ENCODE measurements around the gene LMO7.

Gene LMO7

GRCh38 chr13:75843074-75843473 lies 206.9 kb downstream of the LMO7 start:
- DNase-seq: no peak

GRCh38 chr13:75843991-75844390 lies 207.9 kb downstream of the LMO7 start:
- no peak for TF ChIP-seq POLR2A (IDR thresholded peaks at IDR 0.05; ENCODE audit: low read length)
- no peak for TF ChIP-seq GATA1 (IDR thresholded peaks at IDR 0.05; ENCODE audit: low read depth, low read length)
- no peak for DNase-seq

More at GRCh38 chr13:75843074-75843473, 206.9 kb downstream of the LMO7 start:
- TF ChIP-seq GATA1 (IDR thresholded peaks at IDR 0.05; ENCODE audit: low read depth, low read length) (no peak), POLR2A (IDR thresholded peaks at IDR 0.05; ENCODE audit: low read length) (no peak)

- TF ChIP-seq POLR2A (IDR thresholded peaks at IDR 0.05; ENCODE audit: low read length): no peak
- TF ChIP-seq GATA1 (IDR thresholded peaks at IDR 0.05; ENCODE audit: low read depth, low read length): no peak
- DNase-seq: no peak
These were observed 211.5 kb downstream of the LMO7 start for GRCh38 chr13:75847588-75847987.

- TF ChIP-seq GATA1 (IDR thresholded peaks at IDR 0.05; ENCODE audit: low read depth, low read length): no peak
- no peak for TF ChIP-seq POLR2A (IDR thresholded peaks at IDR 0.05; ENCODE audit: low read length)
These were observed 214.8 kb downstream of the LMO7 start for GRCh38 chr13:75850916-75851315.

GRCh38 chr13:75855216-75855615 lies 219.1 kb downstream of the LMO7 start:
- DNase-seq: no peak
- TF ChIP-seq GATA1 (IDR thresholded peaks at IDR 0.05; ENCODE audit: low read depth, low read length) (no peak), POLR2A (IDR thresholded peaks at IDR 0.05; ENCODE audit: low read length) (no peak)

More at GRCh38 chr13:75850916-75851315, 214.8 kb downstream of the LMO7 start:
- DNase-seq: peak; percentile 46 to 48

- no peak for DNase-seq
- TF ChIP-seq POLR2A (IDR thresholded peaks at IDR 0.05; ENCODE audit: low read length): no peak
- no peak for TF ChIP-seq GATA1 (IDR thresholded peaks at IDR 0.05; ENCODE audit: low read depth, low read length)
These were observed 219.7 kb downstream of the LMO7 start for GRCh38 chr13:75855847-75856246.

- TF ChIP-seq GATA1 (IDR thresholded peaks at IDR 0.05; ENCODE audit: low read depth, low read length) (no peak), POLR2A (IDR thresholded peaks at IDR 0.05; ENCODE audit: low read length) (no peak)
- DNase-seq: no peak
These were observed 221.2 kb downstream of the LMO7 start for GRCh38 chr13:75857291-75857690.

GRCh38 chr13:75860935-75861334 lies 224.8 kb downstream of the LMO7 start:
- TF ChIP-seq GATA1 (IDR thresholded peaks at IDR 0.05; ENCODE audit: low read depth, low read length): no peak
- TF ChIP-seq POLR2A (IDR thresholded peaks at IDR 0.05; ENCODE audit: low read length): no peak
- DNase-seq: no peak

GRCh38 chr13:75861786-75862185 lies 225.7 kb downstream of the LMO7 start:
- TF ChIP-seq GATA1 (IDR thresholded peaks at IDR 0.05; ENCODE audit: low read depth, low read length): no peak
- no peak for TF ChIP-seq POLR2A (IDR thresholded peaks at IDR 0.05; ENCODE audit: low read length)
- no peak for DNase-seq

- TF ChIP-seq POLR2A (IDR thresholded peaks at IDR 0.05; ENCODE audit: low read length) (no peak), GATA1 (IDR thresholded peaks at IDR 0.05; ENCODE audit: low read depth, low read length) (no peak)
- no peak for DNase-seq
These were observed 228.6 kb downstream of the LMO7 start for GRCh38 chr13:75864718-75865117.

GRCh38 chr13:75867379-75868117 lies 231.4 kb downstream of the LMO7 start:
- no peak for DNase-seq
- TF ChIP-seq GATA1 (IDR thresholded peaks at IDR 0.05; ENCODE audit: low read depth, low read length): no peak

- DNase-seq: no peak
- TF ChIP-seq POLR2A (IDR thresholded peaks at IDR 0.05; ENCODE audit: low read length) (no peak), GATA1 (IDR thresholded peaks at IDR 0.05; ENCODE audit: low read depth, low read length) (no peak)
These were observed 233.9 kb downstream of the LMO7 start for GRCh38 chr13:75869981-75870380.

- DNase-seq: peak; percentile 23 to 51
- TF ChIP-seq GATA1 (IDR thresholded peaks at IDR 0.05; ENCODE audit: low read depth, low read length): no peak
- TF ChIP-seq POLR2A (IDR thresholded peaks at IDR 0.05; ENCODE audit: low read length): no peak
These were observed 234.3 kb downstream of the LMO7 start for GRCh38 chr13:75870397-75870903.

GRCh38 chr13:75871059-75871458 lies 234.9 kb downstream of the LMO7 start:
- no peak for TF ChIP-seq POLR2A (IDR thresholded peaks at IDR 0.05; ENCODE audit: low read length)
- no peak for DNase-seq

- DNase-seq: no peak
- no peak for TF ChIP-seq POLR2A (IDR thresholded peaks at IDR 0.05; ENCODE audit: low read length)
- TF ChIP-seq GATA1 (IDR thresholded peaks at IDR 0.05; ENCODE audit: low read depth, low read length): no peak
These were observed 236.8 kb downstream of the LMO7 start for GRCh38 chr13:75872980-75873379.

All from erythroblast (primary cell).